Measurements from ENCODE around the gene GAS2L2.
"Not testable (repeated sequence)": the region's sequence is repeated elsewhere in the genome, so short reads cannot be mapped to it uniquely, and the experiment has no call there.

Gene GAS2L2

GRCh38 chr17:35726127-35726952 lies 26.7 kb downstream of the GAS2L2 start:
- DNase-seq (ENCODE audit: low spot score), result no peak

GRCh38 chr17:35725802-35726126 lies 27.3 kb downstream of the GAS2L2 start:
- no peak for DNase-seq (ENCODE audit: low spot score)

GRCh38 chr17:35725058-35725457 lies 28.0 kb downstream of the GAS2L2 start:
- no peak for DNase-seq (ENCODE audit: low spot score)

- DNase-seq (ENCODE audit: low spot score), result no peak
Measured at GRCh38 chr17:35723735-35724134, 29.3 kb downstream of the GAS2L2 start.

- no peak for DNase-seq (ENCODE audit: low spot score)
Measured at GRCh38 chr17:35717475-35717874, 35.6 kb downstream of the GAS2L2 start.

GRCh38 chr17:35716897-35717465 lies 36.1 kb downstream of the GAS2L2 start:
- DNase-seq (ENCODE audit: low spot score), result no peak

GRCh38 chr17:35716173-35716572 lies 36.9 kb downstream of the GAS2L2 start:
- no peak for DNase-seq (ENCODE audit: low spot score)

GRCh38 chr17:35715416-35715815 lies 37.6 kb downstream of the GAS2L2 start:
- DNase-seq (ENCODE audit: low spot score), result no peak

GRCh38 chr17:35714988-35715387 lies 38.1 kb downstream of the GAS2L2 start:
- no peak for DNase-seq (ENCODE audit: low spot score)

GRCh38 chr17:35713069-35713728 lies 39.8 kb downstream of the GAS2L2 start:
- peak; percentile 28 for DNase-seq (ENCODE audit: low spot score)

- DNase-seq (ENCODE audit: low spot score), result no peak
Measured at GRCh38 chr17:35710950-35711349, 42.1 kb downstream of the GAS2L2 start.

GRCh38 chr17:35709874-35710273 lies 43.2 kb downstream of the GAS2L2 start:
- no peak for DNase-seq (ENCODE audit: low spot score)

- DNase-seq (ENCODE audit: low spot score), result no peak
Measured at GRCh38 chr17:35708951-35709350, 44.1 kb downstream of the GAS2L2 start.

GRCh38 chr17:35708149-35708548 lies 44.9 kb downstream of the GAS2L2 start:
- no peak for DNase-seq (ENCODE audit: low spot score)

GRCh38 chr17:35705705-35706104 lies 47.3 kb downstream of the GAS2L2 start:
- DNase-seq (ENCODE audit: low spot score), result no peak

- no peak for DNase-seq (ENCODE audit: low spot score)
Measured at GRCh38 chr17:35705230-35705629, 47.8 kb downstream of the GAS2L2 start.

- DNase-seq (ENCODE audit: low spot score), result not testable (repeated sequence)
Measured at GRCh38 chr17:35703308-35703707, 49.7 kb downstream of the GAS2L2 start.

GRCh38 chr17:35701491-35701890 lies 51.5 kb downstream of the GAS2L2 start:
- DNase-seq (ENCODE audit: low spot score), result no peak

GRCh38 chr17:35700150-35700549 lies 52.9 kb downstream of the GAS2L2 start:
- DNase-seq (ENCODE audit: low spot score), result no peak

GRCh38 chr17:35698800-35699199 lies 54.2 kb downstream of the GAS2L2 start:
- no peak for DNase-seq (ENCODE audit: low spot score)

- no peak for DNase-seq (ENCODE audit: low spot score)
Measured at GRCh38 chr17:35695613-35696012, 57.4 kb downstream of the GAS2L2 start.

- DNase-seq (ENCODE audit: low spot score), result no peak
Measured at GRCh38 chr17:35694906-35695305, 58.1 kb downstream of the GAS2L2 start.

All from COLO829 (cell line).